ENCODE measurements around the gene GFI1.

DNA sequence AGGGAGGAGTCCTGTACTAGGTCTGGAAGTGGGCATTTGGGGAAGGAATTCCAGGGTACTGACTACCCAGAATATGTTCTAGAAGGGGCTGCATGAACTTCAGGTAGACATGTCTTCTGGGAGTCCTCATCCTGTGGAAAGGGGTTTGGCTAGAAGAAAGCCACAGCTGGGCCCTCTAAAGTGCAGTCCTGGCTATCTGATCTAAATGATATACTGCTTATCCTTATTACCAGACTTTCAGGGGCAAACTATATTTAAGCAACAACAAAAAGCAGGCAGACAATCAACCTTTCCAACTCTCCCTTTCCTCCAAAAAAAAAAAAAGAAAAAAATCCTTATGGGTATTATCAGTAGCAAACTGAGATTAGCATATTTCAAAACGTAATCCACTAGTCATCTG is 29.8 kb upstream of the GFI1 start:
- TF ChIP-seq, protein P1, sequence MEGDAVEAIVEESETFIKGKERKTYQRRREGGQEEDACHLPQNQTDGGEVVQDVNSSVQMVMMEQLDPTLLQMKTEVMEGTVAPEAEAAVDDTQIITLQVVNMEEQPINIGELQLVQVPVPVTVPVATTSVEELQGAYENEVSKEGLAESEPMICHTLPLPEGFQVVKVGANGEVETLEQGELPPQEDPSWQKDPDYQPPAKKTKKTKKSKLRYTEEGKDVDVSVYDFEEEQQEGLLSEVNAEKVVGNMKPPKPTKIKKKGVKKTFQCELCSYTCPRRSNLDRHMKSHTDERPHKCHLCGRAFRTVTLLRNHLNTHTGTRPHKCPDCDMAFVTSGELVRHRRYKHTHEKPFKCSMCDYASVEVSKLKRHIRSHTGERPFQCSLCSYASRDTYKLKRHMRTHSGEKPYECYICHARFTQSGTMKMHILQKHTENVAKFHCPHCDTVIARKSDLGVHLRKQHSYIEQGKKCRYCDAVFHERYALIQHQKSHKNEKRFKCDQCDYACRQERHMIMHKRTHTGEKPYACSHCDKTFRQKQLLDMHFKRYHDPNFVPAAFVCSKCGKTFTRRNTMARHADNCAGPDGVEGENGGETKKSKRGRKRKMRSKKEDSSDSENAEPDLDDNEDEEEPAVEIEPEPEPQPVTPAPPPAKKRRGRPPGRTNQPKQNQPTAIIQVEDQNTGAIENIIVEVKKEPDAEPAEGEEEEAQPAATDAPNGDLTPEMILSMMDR (IDR thresholded peaks at IDR 0.05): no peak
- TF ChIP-seq POLR2A (IDR thresholded peaks at IDR 0.05): no peak

Data from heart left ventricle (tissue), 13 donors.